Measurements from ENCODE around the gene TMEM222.

TMEM222 gene

DNA sequence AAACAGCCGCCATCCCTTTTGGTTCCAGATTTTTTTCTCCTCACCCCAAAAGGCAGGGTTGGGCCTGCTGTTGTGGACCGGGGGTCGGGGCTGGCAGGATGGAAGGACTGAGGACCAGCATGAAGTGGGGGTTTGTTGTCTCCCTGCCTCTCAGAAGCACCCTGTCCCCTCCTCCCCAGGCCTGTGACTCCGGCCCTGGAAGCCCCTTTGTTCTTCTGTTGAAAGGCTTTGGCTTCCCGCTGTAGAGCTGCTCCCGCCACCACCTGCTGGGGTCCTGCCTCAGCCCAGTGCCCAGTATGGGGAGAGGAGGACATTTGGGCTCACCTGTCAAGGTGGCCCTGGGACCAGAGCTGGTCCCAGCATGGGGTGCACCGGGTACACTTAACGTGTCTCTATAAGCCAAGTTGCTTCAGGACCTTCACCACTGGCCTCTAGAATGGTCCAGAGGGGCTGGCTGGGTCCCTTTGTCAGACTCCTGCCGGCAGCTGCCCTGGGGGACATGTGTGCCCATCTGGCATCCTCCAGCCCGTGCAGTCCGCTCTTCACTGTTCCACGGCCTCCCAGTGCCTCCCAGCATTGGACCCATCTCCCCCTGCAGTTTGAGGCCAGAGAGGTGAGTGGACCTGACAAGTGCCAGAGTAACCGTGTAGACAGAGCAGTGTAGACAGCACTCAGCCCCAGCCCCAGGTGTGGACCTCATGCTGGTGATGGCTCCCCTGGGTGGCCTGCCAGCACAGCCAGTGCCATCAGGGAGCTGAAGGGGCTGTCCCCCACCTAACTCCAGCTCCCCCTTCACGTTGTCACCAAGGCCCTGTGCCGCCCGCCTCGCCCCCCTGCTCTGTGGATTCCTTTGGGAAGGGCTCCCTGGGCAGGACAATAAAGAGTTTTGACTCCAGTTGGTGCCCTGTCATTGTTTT is 13.8 kb downstream of the TMEM222 start:
- Mint-ChIP-seq H3K4me3 (no peak overlapping the region), H3K4me1 (peaks cover 23% of the 10 kb centered on the region), H3K27ac (peak overlapping the region; percentile 69), H3K9me3 (no peaks in the 10 kb centered on the region), H3K27me3 (ENCODE audit: low read depth, poor library complexity) (peaks cover 3% of the 10 kb centered on the region), H3K36me3 (ENCODE audit: low read depth) (peaks cover 29% of the 10 kb centered on the region)
- TF ChIP-seq, protein P1, sequence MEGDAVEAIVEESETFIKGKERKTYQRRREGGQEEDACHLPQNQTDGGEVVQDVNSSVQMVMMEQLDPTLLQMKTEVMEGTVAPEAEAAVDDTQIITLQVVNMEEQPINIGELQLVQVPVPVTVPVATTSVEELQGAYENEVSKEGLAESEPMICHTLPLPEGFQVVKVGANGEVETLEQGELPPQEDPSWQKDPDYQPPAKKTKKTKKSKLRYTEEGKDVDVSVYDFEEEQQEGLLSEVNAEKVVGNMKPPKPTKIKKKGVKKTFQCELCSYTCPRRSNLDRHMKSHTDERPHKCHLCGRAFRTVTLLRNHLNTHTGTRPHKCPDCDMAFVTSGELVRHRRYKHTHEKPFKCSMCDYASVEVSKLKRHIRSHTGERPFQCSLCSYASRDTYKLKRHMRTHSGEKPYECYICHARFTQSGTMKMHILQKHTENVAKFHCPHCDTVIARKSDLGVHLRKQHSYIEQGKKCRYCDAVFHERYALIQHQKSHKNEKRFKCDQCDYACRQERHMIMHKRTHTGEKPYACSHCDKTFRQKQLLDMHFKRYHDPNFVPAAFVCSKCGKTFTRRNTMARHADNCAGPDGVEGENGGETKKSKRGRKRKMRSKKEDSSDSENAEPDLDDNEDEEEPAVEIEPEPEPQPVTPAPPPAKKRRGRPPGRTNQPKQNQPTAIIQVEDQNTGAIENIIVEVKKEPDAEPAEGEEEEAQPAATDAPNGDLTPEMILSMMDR (IDR thresholded peaks at IDR 0.05) = no peak
- no peak for DNase-seq

DNA sequence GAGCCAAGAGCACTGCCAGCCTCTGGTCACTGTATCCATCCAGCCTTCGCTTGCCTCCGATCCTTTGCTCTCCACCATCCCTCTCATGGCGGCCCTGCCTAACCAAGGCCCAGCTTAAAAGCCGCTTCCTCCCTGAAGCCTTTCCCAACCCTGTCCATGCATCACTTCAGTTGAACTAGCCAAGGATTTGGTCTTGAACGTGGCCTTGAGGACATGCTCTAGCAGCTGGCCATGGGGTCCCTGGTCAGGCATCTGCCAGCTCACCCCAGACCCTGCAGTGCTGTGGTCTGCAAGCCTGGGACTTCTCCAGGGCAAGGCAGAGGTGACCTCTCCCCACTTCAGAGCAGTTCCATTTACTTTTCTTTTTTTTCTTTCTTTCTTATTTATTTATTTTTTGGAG is 14.8 kb downstream of the TMEM222 start:
- DNase-seq = no peak
- H3K4me1 Mint-ChIP-seq = peaks cover 32% of the 10 kb centered on the region
- TF ChIP-seq, protein P1 (IDR thresholded peaks at IDR 0.05) = no peak
- peaks cover 3% of the 10 kb centered on the region for H3K27me3 Mint-ChIP-seq (ENCODE audit: low read depth, poor library complexity)
- H3K36me3 Mint-ChIP-seq (ENCODE audit: low read depth) = peaks cover 26% of the 10 kb centered on the region
- no peaks in the 10 kb centered on the region for H3K9me3 Mint-ChIP-seq
- H3K4me3 Mint-ChIP-seq = no peak overlapping the region
- peak overlapping the region; percentile 71 for H3K27ac Mint-ChIP-seq

DNA sequence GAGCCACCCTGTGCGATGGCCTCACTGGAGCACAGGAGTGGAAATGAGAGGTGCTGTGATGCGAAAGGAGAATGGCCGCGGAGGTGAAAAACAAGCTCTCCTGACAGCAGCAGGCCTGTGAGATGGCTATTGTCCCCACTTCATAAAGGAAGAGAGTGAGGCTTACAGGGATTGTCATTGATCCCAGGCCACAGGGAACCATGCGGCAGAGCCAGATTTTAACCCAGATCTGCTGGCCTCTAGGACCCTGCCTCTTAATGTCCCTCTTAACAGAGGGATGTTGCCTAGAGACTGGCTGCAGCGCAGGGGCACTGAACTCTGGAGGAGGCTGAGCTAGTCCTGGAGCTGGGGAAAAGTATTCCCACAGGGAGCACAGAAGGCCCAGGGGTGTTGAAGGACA is 16.8 kb downstream of the TMEM222 start:
- Mint-ChIP-seq H3K27ac (peak overlapping the region; percentile 98), H3K4me3 (peak overlapping the region; percentile 40), H3K4me1 (peaks cover 52% of the 10 kb centered on the region), H3K27me3 (ENCODE audit: low read depth, poor library complexity) (peaks cover 3% of the 10 kb centered on the region), H3K36me3 (ENCODE audit: low read depth) (peaks cover 16% of the 10 kb centered on the region), H3K9me3 (no peaks in the 10 kb centered on the region)
- TF ChIP-seq, protein P1 (IDR thresholded peaks at IDR 0.05) = no peak
- DNase-seq = no peak

DNA sequence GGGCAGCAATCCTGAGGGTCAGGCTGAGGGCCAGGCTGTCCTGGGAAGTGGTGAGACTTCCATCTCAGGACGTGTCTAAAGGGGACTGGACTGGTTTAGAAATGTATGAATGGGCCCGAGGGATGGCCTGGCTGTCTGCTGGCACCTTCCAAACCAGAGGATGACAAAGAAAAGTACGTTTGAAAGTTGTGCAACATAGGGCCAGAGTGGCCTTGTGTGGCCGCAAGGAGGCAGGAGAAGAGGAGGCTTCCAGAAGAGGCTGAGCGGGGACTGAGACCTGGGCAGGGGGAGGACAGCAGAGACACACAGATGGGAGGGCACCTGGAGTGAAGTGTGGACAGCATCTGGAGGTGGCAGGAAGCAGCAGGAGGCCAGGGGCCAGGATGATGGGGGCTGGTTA is 17.2 kb downstream of the TMEM222 start:
- Mint-ChIP-seq H3K4me1 (peaks cover 53% of the 10 kb centered on the region), H3K27ac (peak overlapping the region; percentile 98), H3K9me3 (no peaks in the 10 kb centered on the region), H3K4me3 (peak overlapping the region; percentile 16), H3K27me3 (ENCODE audit: low read depth, poor library complexity) (peaks cover 3% of the 10 kb centered on the region), H3K36me3 (ENCODE audit: low read depth) (peaks cover 13% of the 10 kb centered on the region)
- DNase-seq = no peak
- TF ChIP-seq, protein P1 (IDR thresholded peaks at IDR 0.05) = no peak

DNA sequence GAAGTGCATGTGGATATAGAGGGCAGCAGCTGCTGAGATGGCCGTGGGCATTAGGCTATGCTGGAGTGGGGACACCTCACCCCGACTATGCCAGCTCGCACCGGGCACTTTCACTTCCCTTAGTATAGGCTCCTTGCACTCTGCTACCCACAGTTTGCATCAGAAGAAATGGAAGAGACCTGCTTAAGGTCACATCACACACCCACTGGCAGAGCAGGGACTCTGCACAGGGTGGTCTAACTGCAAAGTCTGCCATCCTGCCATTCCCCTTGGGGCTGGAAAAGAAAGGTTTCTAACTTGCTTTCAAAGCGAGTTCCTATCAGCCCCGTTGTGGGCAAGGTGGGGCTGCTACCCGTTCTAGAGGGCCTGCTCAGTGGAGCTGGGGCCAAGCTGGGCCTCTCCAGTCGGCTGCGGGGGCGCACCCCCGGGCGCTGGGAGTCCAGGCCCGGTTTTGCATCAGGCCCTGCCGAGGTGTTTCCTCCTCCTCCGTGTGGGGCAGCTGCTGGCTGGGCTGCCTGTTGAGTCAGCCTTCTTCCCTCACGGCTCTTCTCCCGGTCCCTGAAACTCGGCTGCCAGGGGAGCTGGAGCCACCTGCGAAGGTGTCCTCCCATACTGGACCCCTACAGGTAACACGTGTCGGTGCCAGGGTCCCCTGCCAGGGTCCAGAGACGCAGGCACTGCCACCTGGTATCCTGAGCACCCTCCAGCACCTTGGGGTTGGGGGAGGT is 19.7 kb downstream of the TMEM222 start, which contains the start of gene SYTL1:
Gene SYTL1, plus strand, starts transcription at position 498 of the 728 bp plus-strand sequence. CDS start 3,313 bp downstream, outside the sequence.
- Mint-ChIP-seq H3K4me3 (peak within 1 kb of the TSS; percentile 57), H3K27me3 (ENCODE audit: low read depth, poor library complexity) (peaks cover 3% of the 10 kb centered on the region), H3K9me3 (no peaks in the 10 kb centered on the region), H3K27ac (peak within 1 kb of the TSS; percentile 51), H3K36me3 (ENCODE audit: low read depth) (peaks cover 5% of the 10 kb centered on the region), H3K4me1 (peaks cover 53% of the 10 kb centered on the region)
- DNase-seq = peak; percentile 55
- TF ChIP-seq, protein P1 (IDR thresholded peaks at IDR 0.05) = no peak

Measured in nephron progenitor cell (in vitro differentiated cells).